SKM-1 treated with dmso at 0.1 percent for 144 hours (cell line): ENCODE results near the gene RASL11B.

Source experiments
- DNase-seq: peaks from one replicate; lab custom pipeline; 2025; ENCODE audit not compliant: unreplicated experiment; lab: John Stamatoyannopoulos, UW

Gene RASL11B

GRCh38 chr4:52873191-52873590 lies 11.1 kb downstream of the RASL11B start:
- DNase-seq = no peak

DNA sequence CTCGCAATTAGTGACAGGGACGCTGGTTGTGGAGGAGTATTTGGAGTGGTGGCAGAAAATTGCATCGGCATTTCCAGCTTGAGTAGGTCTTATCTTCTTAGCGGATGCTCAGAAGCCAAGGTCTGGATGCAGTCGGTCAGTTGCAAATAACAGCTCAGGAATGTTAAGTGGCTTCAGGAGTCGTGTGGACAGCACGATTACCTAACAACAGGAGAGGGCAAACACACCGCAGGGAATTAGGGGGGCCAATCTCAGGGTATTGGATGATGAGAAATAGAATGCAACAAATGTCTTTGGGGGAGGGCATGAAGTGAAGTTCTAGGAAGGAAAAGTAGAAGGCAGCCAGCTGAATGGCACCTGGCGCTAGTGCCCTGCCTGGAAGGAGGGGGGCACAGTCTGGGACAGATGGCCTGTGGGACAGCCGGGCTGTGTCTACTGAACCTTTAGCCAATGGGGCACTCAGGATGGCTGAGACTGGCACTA lies 11.8 kb downstream of the RASL11B start:
- no peak for DNase-seq

DNA sequence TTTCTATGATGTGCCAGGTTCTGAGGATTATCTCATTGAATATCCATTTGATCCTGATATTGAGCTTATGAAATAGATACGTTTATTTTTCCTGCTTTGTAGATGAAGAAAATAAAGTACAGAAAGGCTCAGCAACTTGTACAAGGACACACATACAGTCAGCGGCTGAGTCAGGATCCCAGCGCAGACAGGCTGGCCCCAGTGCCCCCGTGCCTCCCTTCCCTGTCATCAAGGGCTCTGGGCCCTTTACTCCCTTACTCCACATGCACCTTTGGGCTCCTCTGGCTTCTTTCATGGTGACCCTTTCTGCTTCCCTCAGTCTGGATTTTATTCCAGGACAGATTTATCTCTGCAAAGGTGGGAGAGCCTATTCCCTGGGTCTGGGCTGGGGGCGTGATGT lies 12.8 kb downstream of the RASL11B start:
- no peak for DNase-seq

DNA sequence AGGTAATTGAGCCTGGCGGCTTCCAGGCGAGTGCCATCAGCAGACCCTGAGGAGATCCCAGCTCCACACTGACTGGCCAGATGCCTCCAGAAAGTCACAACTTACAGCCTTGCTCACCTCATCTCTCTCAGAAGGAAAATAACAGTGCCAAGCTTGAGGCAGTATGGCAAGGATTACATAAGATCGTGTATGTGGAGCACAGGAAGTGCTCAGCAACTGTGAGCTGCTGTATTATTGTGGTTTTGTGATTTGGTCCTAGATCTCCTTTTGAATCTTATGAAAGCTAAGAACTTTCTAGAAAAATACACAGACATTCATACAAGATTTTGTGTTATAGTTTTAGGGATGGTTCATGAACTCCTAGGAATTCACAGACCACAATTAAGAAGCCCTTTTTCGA lies 14.0 kb downstream of the RASL11B start:
- peak; percentile 28 for DNase-seq

DNA sequence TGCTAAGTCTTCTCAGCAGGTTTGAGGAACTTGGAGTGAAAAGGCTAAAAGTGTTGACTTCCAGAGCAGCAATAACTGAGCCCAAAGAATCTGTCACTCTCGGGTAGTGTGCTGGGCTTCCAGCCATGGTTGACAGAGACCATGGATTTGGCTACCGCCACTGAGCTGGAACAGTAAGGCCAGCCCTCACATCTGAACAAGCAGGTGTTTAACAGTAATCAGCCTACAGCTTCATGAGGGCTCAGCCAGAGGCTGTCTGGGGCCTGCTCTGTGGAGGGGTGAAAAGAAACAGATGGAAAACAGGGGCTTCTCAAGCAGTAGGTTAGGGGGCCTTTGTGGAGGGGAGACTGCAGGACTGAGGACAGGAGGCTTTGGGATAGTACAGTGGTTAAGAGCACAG lies 14.9 kb downstream of the RASL11B start:
- DNase-seq = no peak

DNA sequence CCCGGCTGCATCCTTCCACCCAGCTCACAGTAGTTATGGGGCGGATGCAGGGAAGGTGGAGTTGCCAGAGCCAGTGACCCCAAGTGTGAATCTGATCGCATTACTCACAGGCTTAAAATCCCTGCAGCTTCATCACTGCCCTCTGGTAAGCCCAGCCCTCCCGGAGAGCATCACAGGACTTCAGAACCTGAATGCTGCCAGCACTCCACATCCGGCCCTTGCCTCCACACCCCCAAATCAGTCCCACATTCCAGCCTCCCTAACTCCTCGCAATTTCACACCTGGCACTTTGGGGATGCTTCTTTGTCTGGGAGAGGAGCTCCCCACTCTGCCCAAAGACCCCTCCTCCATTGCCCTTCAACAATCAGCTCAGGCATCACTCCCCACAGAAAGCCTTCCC lies 15.6 kb downstream of the RASL11B start:
- DNase-seq = no peak

DNA sequence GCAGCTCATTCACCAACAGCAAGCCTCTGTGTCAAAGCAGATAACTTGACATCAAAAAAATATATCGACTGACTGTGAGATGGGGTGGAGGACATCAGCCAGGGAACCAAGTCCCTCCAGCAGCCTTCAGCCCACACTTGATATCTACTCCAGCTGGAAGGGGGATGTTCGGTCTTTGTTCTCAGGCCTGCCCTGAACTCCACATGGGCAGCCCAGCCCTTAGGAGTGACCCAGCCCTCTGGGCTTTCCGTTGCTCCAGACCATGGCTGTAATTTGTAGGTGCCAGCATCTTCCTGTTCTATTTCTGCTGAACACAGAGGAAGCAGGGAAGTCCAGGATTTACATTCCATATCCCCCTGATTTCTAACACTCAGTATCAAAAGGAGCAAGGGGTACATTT lies 17.4 kb downstream of the RASL11B start:
- DNase-seq = no peak

DNA sequence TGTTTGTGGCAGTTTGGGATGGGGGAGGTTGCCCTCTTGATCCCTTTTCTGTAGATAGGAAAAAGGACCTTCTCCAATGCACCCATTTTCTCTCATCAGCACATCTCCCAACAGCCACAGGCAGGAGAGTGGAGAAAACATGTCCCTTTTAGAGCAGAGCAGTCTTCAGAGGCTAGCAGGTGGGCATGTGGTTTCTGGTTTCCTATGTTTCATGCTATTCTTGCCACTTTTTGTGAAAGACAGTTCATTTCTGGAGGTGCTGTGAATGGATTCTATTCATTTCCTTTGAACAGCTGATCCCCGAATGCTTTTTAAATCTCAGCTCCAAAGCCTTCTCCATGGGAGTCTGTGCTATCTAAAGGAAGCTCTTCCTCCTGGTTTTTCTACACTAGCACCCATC lies 18.9 kb downstream of the RASL11B start:
- no peak for DNase-seq

DNA sequence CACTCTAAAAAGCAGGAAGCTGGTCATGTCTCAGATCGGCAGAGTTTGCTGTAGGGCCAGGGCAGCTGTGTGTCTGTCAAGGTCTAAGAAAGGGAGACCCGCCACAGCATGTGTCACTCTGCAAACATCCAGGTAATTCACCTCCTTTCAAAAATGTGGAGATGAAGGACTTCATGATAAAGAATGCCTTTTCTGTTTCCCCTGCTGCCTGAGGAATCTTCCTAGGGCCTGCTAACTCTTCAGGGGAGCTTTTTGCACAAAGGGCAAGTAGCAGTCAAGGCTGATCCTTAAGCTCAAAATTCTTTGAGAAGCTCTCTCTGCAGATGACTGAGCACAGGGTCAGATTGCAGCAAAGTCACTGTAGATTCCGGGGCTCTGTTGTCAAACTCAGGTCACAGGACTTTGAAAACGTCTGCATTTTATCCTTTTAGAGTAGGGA lies 21.1 kb downstream of the RASL11B start:
- DNase-seq = no peak

DNA sequence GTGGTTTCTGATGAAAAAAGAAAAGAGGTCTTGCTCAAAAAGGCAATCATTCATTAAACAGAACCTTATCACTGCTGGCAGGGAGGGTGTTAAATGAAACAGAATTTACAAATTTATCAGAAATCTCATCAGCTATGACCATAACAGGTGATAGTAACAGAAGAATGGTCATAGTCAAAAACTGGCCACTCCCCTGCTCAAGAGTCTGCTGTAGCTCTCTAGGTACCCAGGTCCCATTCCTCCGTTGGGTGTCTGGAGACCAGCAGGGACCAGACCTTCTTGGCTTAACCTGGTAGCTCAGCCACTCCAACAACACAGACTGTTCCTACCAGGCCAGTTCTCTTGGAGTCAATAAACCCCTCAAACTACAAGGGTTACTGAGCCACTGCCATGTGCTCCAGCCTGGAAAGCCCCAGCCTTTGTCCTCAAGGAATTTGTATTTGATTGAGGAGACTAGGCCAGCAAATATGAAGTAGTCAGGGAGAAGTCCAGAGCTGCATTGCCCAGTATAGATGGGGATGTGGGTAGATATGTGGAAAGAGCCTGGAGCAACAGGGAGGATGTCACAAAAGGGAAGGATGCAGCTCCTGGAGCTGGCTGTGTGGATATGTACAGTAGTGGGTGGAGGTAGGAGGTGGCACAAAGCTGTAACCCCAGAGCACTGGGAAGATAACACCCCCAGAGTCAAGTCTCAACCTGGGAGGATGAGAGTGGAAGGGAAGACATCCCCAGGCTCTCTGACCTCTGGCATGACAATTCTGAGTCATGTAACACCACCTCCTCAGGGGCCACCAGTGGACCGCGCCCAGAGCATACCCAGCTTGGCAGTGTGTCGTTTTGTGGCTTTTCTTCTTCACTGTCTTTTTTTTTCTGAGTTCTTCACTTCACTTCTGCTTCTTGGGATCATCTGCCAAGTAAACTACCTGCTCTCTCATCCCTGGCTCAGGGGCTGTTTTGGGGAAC lies 21.9 kb downstream of the RASL11B start:
- no peak for DNase-seq

DNA sequence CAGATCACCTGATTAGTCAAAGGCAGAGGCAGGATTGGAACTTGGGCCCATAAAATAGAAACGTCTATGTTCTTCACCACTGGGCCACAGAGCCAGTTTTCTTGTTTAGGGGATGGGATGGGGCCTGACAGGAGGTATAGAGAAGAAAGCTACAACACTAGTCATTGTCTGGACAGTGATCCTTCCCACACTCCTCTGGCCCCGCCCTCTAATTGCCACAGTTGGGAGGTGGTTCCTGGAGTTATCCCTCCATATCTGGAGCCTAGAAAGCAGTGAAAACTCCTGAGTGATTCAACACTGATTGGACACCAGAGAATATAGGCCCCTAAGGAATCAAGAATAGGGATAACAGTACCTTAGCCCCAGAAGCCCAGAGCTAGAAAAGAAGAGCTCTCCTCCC lies 22.9 kb downstream of the RASL11B start:
- DNase-seq = no peak

- no peak for DNase-seq
These were observed 27.2 kb downstream of the RASL11B start for GRCh38 chr4:52889354-52889753.

DNA sequence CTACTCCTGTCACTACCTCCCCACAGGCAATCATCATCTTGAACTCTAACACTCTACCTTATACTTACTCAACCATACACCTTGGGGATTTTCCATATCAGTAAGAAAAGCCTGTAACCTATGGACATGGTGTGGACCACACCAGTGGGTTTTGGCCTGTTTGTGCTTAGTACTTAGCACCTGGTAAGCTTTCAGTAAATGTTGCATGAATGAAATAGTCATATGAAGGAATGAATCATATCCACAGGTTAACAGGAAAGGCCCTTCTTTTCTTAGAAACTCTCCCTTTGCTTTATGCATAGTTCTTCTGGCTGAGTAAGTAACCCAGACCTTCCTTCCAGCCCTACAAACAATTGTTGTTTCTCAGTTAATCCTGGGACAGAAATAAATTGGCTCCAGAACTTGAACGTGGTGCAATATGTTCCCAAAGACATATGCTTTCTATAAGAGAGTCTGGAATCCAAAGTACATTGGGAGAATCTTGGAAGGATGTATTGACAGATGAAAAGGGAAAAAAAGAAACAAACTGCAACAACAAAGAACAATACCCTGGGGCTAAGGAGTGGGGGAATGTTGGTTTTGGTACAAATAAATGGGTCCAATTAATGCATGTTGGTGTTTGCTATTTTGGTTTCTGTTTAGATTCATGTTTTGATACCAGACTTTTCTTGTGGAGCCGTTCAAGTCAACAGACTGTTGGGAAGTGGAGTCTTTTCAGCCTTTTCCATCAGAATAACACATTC lies 27.8 kb downstream of the RASL11B start:
- DNase-seq = no peak

DNA sequence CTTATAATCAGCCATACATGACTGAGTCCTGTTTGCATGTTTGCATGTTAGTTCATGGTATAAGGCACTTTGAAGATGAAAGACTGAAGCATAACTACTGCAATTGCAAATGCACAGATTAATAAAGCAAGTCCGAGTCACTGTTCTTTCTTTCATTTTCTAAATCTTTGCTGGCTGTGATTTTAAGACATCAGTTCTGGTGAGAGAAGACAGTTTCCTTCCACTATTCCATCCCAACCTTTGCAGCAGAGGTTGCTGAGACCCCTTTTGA lies 28.3 kb downstream of the RASL11B start:
- no peak for DNase-seq

- DNase-seq = no peak
These were observed 29.6 kb downstream of the RASL11B start for GRCh38 chr4:52891743-52892142.

DNA sequence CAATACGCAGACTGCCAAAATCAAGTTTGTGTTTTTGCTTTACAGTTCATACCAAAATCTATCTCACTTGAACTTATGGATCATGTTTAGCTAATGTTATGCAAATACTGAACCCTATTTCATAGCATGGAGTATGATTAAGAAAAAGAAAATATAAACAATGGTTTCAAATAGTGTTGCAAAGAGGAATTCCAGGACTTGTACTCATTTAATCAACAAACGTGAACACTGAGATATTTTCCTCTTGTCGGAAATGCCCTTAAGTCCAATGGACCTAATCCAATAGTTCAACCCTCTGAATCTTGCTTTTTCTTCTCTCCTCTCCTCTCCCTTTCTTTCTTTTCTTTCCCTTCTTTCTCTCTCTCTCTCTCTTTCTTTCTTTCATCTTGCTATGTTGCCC lies 30.8 kb downstream of the RASL11B start:
- DNase-seq = no peak

DNA sequence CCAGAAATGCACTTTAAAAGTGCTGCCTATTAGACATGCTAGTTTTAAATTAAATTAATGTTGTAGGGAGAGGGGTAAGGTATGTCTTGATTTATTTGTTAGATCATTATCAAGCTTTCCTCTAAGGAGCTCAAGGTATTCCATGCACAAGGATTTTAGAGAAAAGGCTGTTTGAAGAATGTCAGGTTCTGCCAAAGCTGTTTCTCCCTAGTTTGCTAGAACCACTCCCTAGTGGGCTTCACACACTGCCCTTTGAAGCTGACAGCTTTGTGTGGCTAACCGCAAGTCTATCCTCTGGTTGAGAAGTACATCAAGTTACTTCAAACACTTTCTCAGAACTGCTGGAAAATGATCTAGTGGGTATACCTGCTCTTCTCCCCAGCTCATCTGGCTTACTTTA lies 32.3 kb downstream of the RASL11B start:
- no peak for DNase-seq

DNA sequence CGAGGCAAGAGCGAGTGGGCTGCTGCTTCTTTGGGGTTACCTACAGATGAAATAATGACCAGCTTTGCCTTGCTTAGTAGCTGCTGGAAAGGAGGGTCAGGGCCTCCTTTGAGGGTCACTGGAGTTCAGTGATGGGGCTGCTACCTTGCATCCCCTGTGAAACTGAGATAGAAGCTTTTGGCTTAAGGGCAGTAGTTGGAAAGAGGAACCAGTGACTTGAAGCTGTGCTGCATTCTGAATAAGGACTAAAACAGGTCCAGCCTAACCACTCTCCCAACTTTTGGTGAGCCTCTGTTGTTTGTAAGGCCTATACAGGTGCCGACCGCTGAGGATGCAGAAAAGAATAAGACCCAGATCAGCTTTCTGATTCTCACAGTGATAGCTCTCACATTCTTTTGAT lies 41.2 kb downstream of the RASL11B start:
- no peak for DNase-seq

DNA sequence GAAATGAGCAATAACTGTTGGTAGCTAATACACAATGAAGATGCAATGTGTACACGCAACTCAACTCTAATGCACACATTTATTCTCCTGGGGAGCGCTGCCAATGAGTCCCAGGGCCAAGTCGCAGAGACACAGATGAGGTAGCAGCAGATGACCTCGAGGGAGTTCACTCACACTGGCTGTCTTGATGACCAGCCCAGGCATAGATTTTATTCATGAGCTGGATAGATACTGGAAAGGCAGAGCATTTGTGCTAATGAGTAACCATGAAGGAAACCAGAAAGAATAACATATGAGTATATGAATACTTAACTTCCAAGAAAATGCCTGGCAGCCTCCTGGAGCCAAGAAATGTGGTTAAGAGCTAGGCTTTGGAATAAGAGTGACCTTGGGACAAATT lies 42.3 kb downstream of the RASL11B start:
- no peak for DNase-seq

- no peak for DNase-seq
These were observed 45.4 kb downstream of the RASL11B start for GRCh38 chr4:52907510-52907909.

GRCh38 chr4:52910115-52910514 lies 48.0 kb downstream of the RASL11B start:
- DNase-seq = no peak

DNA sequence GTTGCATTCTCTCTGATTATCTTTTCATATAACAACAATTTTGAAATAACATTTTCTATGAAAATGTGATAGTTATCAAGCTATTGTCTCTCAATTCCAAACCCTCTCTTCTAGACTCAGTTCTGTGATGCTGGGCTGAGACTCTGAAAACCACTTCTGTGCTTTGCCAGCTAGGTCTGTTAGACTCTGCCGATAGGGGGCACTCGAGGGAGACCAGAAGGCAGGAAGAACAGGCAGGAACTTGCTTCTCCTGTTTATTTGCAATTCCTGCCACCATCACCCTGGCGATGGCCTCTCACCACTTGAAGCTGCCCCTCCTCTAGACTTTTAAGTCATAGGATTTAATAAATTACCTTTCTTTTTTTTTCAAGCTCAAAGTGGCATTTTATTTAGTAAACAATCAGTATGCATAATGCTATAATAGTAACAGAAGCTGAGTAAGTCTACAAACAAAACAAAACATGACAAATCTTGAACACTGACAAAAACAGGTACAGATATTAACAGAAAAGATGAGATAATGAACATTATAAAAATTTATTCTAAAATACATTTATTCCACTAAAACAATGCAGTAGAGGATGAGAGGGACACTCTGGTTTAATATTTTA lies 49.7 kb downstream of the RASL11B start:
- peak; percentile 66 for DNase-seq
